Measurements from ENCODE around the gene PHACTR3. TPM values are rescaled to one million over a fixed set of nuclear protein-coding genes. Genes with fewer than 3 reads are reported as not detected.

The PHACTR3 gene
- polyA plus RNA-seq, 1 experiment = not detected

DNA sequence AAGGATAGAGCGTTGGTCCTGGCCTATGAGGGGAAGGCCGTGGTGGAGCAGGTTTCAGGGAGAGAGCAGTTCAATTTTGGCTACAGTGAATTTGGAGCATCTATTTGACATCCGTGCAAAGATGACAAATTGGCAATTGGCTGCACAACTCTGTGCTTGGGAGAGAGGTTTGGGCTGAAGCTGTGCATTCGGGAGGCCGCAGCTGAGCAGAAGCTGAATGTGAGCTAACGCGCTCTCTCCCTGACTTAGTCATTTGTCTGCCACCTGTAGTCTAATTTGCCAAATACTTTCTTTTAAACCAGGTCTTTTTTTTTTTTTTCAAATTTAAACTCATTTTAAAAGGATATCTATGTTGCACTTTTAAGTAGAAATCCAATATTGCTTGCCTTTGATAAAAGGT, 78.8 kb downstream of the PHACTR3 start:
- no peaks in the 10 kb centered on the region for H3K27me3 ChIP-seq (ENCODE audit: control insufficient read depth, insufficient read depth, low read length)
- DNase-seq (ENCODE audit: low read depth, low spot score) = no peak
- TF ChIP-seq, protein P1, sequence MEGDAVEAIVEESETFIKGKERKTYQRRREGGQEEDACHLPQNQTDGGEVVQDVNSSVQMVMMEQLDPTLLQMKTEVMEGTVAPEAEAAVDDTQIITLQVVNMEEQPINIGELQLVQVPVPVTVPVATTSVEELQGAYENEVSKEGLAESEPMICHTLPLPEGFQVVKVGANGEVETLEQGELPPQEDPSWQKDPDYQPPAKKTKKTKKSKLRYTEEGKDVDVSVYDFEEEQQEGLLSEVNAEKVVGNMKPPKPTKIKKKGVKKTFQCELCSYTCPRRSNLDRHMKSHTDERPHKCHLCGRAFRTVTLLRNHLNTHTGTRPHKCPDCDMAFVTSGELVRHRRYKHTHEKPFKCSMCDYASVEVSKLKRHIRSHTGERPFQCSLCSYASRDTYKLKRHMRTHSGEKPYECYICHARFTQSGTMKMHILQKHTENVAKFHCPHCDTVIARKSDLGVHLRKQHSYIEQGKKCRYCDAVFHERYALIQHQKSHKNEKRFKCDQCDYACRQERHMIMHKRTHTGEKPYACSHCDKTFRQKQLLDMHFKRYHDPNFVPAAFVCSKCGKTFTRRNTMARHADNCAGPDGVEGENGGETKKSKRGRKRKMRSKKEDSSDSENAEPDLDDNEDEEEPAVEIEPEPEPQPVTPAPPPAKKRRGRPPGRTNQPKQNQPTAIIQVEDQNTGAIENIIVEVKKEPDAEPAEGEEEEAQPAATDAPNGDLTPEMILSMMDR (IDR thresholded peaks at IDR 0.05; ENCODE audit: low read depth, low read length) = no peak
- peaks cover 18% of the 10 kb centered on the region for H3K9me3 ChIP-seq (ENCODE audit: control insufficient read depth, insufficient read depth, low read length)
- POLR2A ChIA-PET = no interaction called here
- H3K4me3 ChIP-seq (ENCODE audit: low read depth, low read length) = no peak overlapping the region
- CTCF ChIA-PET = no interaction called here
- no peak overlapping the region for H3K27ac ChIP-seq (ENCODE audit: low read depth, low read length)

DNA sequence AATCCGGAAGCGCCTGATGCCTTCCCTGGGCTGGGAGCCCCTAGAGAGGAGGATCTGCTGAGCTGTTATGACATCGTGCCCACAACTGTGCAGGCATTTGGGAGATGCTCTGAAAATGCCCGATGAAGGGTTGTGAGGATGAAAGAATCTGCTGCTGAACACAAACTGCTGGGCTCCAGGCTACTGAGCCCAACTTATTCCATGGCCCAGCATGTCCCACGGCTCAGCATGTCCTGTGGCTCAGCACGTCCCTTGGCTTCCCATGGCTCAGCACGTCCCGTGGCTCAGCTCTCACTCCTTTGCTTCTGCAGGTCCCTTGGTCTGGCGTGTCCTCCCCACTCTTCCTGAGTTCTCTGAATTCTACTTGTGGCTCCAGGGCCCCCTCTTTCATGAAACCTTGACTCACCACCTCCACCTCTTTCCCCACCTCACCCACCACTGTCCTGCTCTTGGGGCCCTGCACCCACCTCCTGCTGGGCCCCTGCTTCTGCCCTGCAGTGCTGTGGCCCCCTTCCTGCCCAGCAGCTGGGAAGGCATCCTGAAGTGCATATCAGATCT, 80.4 kb downstream of the PHACTR3 start:
- Histone ChIP-seq H3K27ac (ENCODE audit: low read depth, low read length) (no peak overlapping the region), H3K9me3 (ENCODE audit: control insufficient read depth, insufficient read depth, low read length) (peaks cover 23% of the 10 kb centered on the region), H3K27me3 (ENCODE audit: control insufficient read depth, insufficient read depth, low read length) (no peaks in the 10 kb centered on the region), H3K4me3 (ENCODE audit: low read depth, low read length) (no peak overlapping the region)
- DNase-seq (ENCODE audit: low read depth, low spot score) = no peak
- ChIA-PET POLR2A (no interaction called here), CTCF (no interaction called here)
- TF ChIP-seq, protein P1 (IDR thresholded peaks at IDR 0.05; ENCODE audit: low read depth, low read length) = no peak

DNA sequence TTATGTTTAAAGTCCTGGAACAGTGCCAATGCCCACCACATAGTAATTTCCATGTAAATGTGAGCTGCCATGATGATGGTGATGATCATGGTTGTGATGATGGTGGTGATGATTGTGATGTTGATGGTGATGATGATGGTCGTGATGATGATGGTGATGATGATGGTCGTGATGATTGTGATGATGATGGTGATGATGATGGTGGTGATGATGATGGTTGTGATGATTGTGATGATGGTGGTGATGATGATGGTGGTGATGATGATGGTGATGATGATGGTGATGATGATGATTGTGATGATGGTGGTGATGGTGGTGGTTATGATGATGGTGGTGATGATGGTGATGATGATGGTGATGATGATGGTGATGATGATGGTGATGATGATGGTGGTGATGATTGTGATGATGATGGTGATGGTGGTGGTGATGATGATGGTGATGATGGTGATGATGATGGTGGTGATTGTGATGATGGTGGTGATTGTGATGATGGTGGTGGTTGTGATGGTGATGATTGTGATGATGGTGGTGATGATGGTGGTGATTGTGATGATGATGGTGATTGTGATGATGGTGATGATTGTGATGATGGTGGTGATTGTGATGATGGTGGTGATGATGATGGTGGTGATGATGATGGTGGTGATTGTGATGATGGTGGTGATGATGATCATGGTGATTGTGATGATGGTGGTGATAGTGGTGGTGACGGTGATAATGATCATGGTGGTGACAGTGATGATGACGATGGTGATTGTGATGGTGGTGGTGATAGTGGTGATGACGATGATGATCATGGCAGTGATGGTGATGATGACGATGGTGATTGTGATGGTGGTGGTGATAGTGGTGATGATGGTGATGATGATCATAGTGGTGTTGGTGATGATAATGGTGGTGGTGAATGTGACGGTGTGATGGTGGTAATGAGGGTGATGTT, 82.3 kb downstream of the PHACTR3 start:
- ChIA-PET CTCF (no interaction called here), POLR2A (no interaction called here)
- no peaks in the 10 kb centered on the region for H3K27me3 ChIP-seq (ENCODE audit: control insufficient read depth, insufficient read depth, low read length)
- no peak for DNase-seq (ENCODE audit: low read depth, low spot score)
- TF ChIP-seq, protein P1 (IDR thresholded peaks at IDR 0.05; ENCODE audit: low read depth, low read length) = no peak
- H3K27ac ChIP-seq (ENCODE audit: low read depth, low read length) = no peak overlapping the region
- peaks cover 27% of the 10 kb centered on the region for H3K9me3 ChIP-seq (ENCODE audit: control insufficient read depth, insufficient read depth, low read length)
- H3K4me3 ChIP-seq (ENCODE audit: low read depth, low read length) = no peak overlapping the region

DNA sequence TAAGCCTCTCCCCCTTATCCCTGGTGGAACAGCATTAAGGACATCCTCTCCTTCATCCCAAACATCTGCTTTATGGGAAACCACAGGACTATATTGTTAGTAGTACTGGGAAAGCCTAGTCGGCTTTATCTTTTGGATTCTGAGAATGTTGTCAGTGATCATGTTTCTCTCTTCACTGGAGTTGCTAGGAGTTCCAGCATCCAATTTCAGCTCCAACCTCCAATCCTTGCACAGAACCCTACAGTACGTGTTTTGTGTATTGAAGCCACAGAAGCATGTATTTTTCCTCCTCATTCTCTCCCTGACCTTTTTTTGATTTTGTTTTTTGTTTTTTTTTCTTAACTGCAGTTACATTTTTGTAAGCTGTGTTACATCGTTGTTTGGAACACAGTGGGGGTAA, 84.0 kb downstream of the PHACTR3 start:
- ChIA-PET CTCF (no interaction called here), POLR2A (no interaction called here)
- H3K27ac ChIP-seq (ENCODE audit: low read depth, low read length) = no peak overlapping the region
- no peaks in the 10 kb centered on the region for H3K27me3 ChIP-seq (ENCODE audit: control insufficient read depth, insufficient read depth, low read length)
- no peak for DNase-seq (ENCODE audit: low read depth, low spot score)
- no peak overlapping the region for H3K4me3 ChIP-seq (ENCODE audit: low read depth, low read length)
- peaks cover 25% of the 10 kb centered on the region for H3K9me3 ChIP-seq (ENCODE audit: control insufficient read depth, insufficient read depth, low read length)
- TF ChIP-seq, protein P1 (IDR thresholded peaks at IDR 0.05; ENCODE audit: low read depth, low read length) = no peak

DNA sequence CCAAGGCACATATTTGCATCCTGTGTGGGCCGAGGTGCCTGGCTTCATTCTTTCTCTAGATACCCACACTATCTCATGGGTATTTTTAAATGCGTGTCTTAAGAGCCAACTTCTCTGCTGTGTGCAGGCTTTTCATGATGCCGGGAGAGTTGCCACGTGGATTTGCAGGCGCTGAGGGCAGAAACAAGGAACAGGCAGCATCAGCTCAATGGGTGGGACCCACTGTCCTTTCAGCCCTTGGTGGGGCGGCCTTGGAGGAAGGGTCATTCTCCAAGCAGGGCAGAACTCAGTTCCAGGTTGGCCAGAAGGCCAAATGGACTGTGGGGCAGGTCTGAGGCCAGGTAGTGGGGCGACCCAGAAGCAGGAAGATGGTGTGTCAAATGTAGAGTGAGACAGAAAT, 84.7 kb downstream of the PHACTR3 start:
- CTCF ChIA-PET = no interaction called here
- H3K9me3 ChIP-seq (ENCODE audit: control insufficient read depth, insufficient read depth, low read length) = peaks cover 29% of the 10 kb centered on the region
- no peaks in the 10 kb centered on the region for H3K27me3 ChIP-seq (ENCODE audit: control insufficient read depth, insufficient read depth, low read length)
- TF ChIP-seq, protein P1 (IDR thresholded peaks at IDR 0.05; ENCODE audit: low read depth, low read length) = no peak
- no peak overlapping the region for H3K4me3 ChIP-seq (ENCODE audit: low read depth, low read length)
- no peak for DNase-seq (ENCODE audit: low read depth, low spot score)
- no peak overlapping the region for H3K27ac ChIP-seq (ENCODE audit: low read depth, low read length)
- POLR2A ChIA-PET = no interaction called here

Measured in AG04450 (cell line).